HepG2 (cell line): Measurements from ENCODE around the gene BPIFB6. TPM values are rescaled to one million over a fixed set of nuclear protein-coding genes. Genes with fewer than 3 reads are reported as not detected.
A peak's percentile ranks its signal among the peaks of the same experiment; 100 is the strongest.

ENCODE experiments used
- ARNT ChIP-seq: fragments of 450-650 bp; IDR thresholded peaks from 2 replicates; pipeline ENCODE4 v1.6.1; 2017
- BRD4 ChIP-seq: sonication (generic); formaldehyde crosslinking; IDR thresholded peaks from 2 replicates; pipeline ENCODE4 v1.4.0; 2020; ENCODE audit warnings: missing genetic modification reagents
- CERS6 ChIP-seq: sonication (generic); formaldehyde crosslinking; IDR thresholded peaks from 2 replicates; pipeline ENCODE4 v1.5.0; 2020; ENCODE audit warnings: missing genetic modification reagents
- ETV5 ChIP-seq: IDR thresholded peaks from 2 replicates; pipeline ENCODE4 v1.6.1; 2018; ENCODE audit warnings: missing biosample characterization, missing genetic modification reagents, inconsistent platforms, borderline replicate concordance
- FOXC1 ChIP-seq: sonication (generic); formaldehyde crosslinking; IDR thresholded peaks from 2 replicates; pipeline ENCODE4 v1.8.0; 2022; ENCODE audit warnings: mild to moderate bottlenecking, missing genetic modification reagents, borderline replicate concordance
- KDM4B ChIP-seq: sonication (generic); formaldehyde crosslinking; IDR thresholded peaks from 2 replicates; pipeline ENCODE4 v1.4.0; 2020; ENCODE audit warnings: missing genetic modification reagents
- KLF11 ChIP-seq: IDR thresholded peaks from 2 replicates; pipeline ENCODE4 v1.6.1; 2016; ENCODE audit warnings: missing compliant biosample characterization
- KLF12 ChIP-seq: sonication (generic); formaldehyde crosslinking; IDR thresholded peaks from 2 replicates; pipeline ENCODE4 v1.4.0; 2020; ENCODE audit warnings: missing genetic modification reagents, borderline replicate concordance
- KMT2B ChIP-seq: IDR thresholded peaks from 2 replicates; pipeline ENCODE4 v1.6.1; 2016; ENCODE audit warnings: missing genetic modification reagents, missing compliant biosample characterization
- MLLT10 ChIP-seq: sonication (generic); formaldehyde crosslinking; IDR thresholded peaks from 2 replicates; pipeline ENCODE4 v1.4.0; 2020; ENCODE audit warnings: missing genetic modification reagents
- PBX2 ChIP-seq: IDR thresholded peaks from 2 replicates; pipeline ENCODE4 v1.6.1; 2016; ENCODE audit warnings: control low read depth
- TP53 ChIP-seq: sonication (generic); formaldehyde crosslinking; conservative IDR thresholded peaks from 2 replicates; pipeline ENCODE4 v1.4.0; 2020; ENCODE audit warnings: missing genetic modification reagents
- XBP1 ChIP-seq: sonication (generic); formaldehyde crosslinking; IDR thresholded peaks from 2 replicates; pipeline ENCODE4 v1.5.0; 2020; ENCODE audit warnings: missing genetic modification reagents
- YY1 ChIP-seq: IDR thresholded peaks from 2 replicates; pipeline ENCODE4 v1.6.1; 2011; ENCODE audit warnings: low read length, low read depth, moderate library complexity, mild to moderate bottlenecking; ENCODE audit not compliant: insufficient read depth, insufficient replicate concordance
- ZMYM2 ChIP-seq: sonication (generic); formaldehyde crosslinking; IDR thresholded peaks from 2 replicates; pipeline ENCODE4 v1.8.0; 2022; ENCODE audit warnings: mild to moderate bottlenecking, missing genetic modification reagents
- ZNF121 ChIP-seq: sonication (generic); formaldehyde crosslinking; IDR thresholded peaks from 2 replicates; pipeline ENCODE4 v1.5.0; 2020; ENCODE audit warnings: mild to moderate bottlenecking, missing genetic modification reagents
- ZNF317 ChIP-seq: sonication (generic); formaldehyde crosslinking; IDR thresholded peaks from 2 replicates; pipeline ENCODE4 v1.5.0; 2020; ENCODE audit warnings: mild to moderate bottlenecking, missing genetic modification reagents
- ZNF367 ChIP-seq: sonication (generic); formaldehyde crosslinking; IDR thresholded peaks from 2 replicates; pipeline ENCODE4 v1.4.0; 2020; ENCODE audit warnings: missing genetic modification reagents, borderline replicate concordance
- ZNF546 ChIP-seq: sonication (generic); formaldehyde crosslinking; conservative IDR thresholded peaks from 2 replicates; pipeline ENCODE4 v1.8.1; 2023; ENCODE audit warnings: mild to moderate bottlenecking, missing genetic modification reagents
- ZNF841 ChIP-seq: sonication (generic); formaldehyde crosslinking; IDR thresholded peaks from 2 replicates; pipeline ENCODE4 v1.8.1; 2023; ENCODE audit warnings: missing genetic modification reagents, borderline replicate concordance
- ZSCAN31 ChIP-seq: sonication (generic); formaldehyde crosslinking; IDR thresholded peaks from 2 replicates; pipeline ENCODE4 v1.5.0; 2020; ENCODE audit warnings: low read depth, mild to moderate bottlenecking, missing genetic modification reagents
- polyA plus RNA-seq, 8 experiments: library from polyadenylated mRNA; depleted of rRNA in 3 of 8; stranded (reverse) in 7 of 8; unstranded in 1 of 8; fragments of >200 nt; fragmentation: Illumina TruSeq in 4 of 8; extraction: Trizol in 4 of 8; gene quantifications; 2 replicates each; pipeline versions ENCODE4 v1.2.1 to v1.2.3, GENCODE V29; 2011 to 2016; ENCODE audit warnings: low read depth in 4 of 8, missing spikeins in 1 of 8, mixed read lengths in 1 of 8; ENCODE audit not compliant: insufficient read depth in 1 of 8
- total RNA-seq, 5 experiments: library from RNA; depleted of rRNA; stranded (reverse); fragments of >200 nt; fragmentation: Illumina TruSeq; extraction: Trizol; gene quantifications; 2 replicates each; pipeline ENCODE4 v1.2.3, GENCODE V29; 2016; ENCODE audit warnings: low read depth in 1 of 5
- TF ChIP-seq, protein P1 (sequence below): sonication (generic); formaldehyde crosslinking; IDR thresholded peaks from 2 replicates; pipeline ENCODE4 v1.4.0; 2020; ENCODE audit warnings: missing genetic modification reagents, mild to moderate bottlenecking, borderline replicate concordance
- TF ChIP-seq, protein P2 (sequence below): sonication (generic); formaldehyde crosslinking; IDR thresholded peaks from 2 replicates; pipeline ENCODE4 v1.4.0; 2020; ENCODE audit warnings: mild to moderate bottlenecking, missing genetic modification reagents, borderline replicate concordance

Gene BPIFB6
- total and polyA plus RNA-seq, 2 of the 13 experiments (the other 11 are each of a cell fraction or from before 2014, with no cell fraction given): 0.13 to 1.7 TPM

DNA sequence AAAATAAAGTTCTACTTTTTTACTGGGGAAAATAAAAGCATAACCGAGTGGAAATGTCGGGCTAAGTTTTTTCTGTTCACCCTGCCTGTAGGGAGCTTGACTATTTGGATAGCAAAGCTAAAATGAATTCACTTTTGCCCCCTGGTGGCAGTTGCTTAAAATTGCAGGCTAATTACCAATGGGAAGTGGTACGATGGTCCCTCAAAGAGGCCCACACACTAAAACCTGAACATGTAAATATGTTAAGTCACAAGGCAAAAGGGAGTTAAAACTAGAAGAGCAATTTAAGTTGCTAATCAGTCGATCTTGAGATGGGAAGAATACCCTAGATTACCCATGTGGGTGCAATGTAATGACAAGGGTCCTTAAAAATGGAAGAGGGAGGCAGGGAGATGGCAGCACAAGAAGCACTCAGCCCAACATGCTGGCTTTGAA is 26.3 kb upstream of the BPIFB6 start (continued):
- TF ChIP-seq, protein P1, sequence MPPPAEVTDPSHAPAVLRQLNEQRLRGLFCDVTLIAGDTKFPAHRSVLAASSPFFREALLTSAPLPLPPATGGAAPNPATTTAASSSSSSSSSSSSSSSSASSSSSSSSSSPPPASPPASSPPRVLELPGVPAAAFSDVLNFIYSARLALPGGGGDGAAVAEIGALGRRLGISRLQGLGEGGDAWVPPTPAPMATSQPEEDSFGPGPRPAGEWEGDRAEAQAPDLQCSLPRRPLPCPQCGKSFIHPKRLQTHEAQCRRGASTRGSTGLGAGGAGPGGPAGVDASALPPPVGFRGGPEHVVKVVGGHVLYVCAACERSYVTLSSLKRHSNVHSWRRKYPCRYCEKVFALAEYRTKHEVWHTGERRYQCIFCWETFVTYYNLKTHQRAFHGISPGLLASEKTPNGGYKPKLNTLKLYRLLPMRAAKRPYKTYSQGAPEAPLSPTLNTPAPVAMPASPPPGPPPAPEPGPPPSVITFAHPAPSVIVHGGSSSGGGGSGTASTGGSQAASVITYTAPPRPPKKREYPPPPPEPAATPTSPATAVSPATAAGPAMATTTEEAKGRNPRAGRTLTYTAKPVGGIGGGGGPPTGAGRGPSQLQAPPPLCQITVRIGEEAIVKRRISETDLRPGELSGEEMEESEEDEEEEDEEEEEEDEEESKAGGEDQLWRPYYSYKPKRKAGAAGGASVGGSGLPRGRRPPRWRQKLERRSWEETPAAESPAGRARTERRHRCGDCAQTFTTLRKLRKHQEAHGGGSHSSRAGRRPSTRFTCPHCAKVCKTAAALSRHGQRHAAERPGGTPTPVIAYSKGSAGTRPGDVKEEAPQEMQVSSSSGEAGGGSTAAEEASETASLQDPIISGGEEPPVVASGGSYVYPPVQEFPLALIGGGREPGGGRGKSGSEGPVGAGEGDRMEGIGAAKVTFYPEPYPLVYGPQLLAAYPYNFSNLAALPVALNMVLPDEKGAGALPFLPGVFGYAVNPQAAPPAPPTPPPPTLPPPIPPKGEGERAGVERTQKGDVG (CRISPR knock-in tag): no peak
- TF ChIP-seq ZSCAN31 (CRISPR knock-in tag) (no peak), ZNF546 (CRISPR knock-in tag) (no peak), CERS6 (CRISPR knock-in tag) (peak; percentile 31; the same call in 1 of the 2 replicates), ZNF841 (no peak), ZNF367 (CRISPR knock-in tag) (no peak), ETV5 (CRISPR knock-in tag) (peak; percentile 20; the same call in 1 of the 2 replicates), KLF11 (CRISPR knock-in tag) (no peak), KMT2B (no peak), BRD4 (CRISPR knock-in tag) (0 out of 2 replicates have a peak, but pooled peaks have one; percentile 41), YY1 (no peak), XBP1 (CRISPR knock-in tag) (no peak), ZNF121 (CRISPR knock-in tag) (no peak), TP53 (no peak), KDM4B (0 out of 2 replicates have a peak, but pooled peaks have one; percentile 41), PBX2 (CRISPR knock-in tag) (no peak), FOXC1 (CRISPR knock-in tag) (no peak), MLLT10 (no peak), ZNF317 (peak; percentile 34; the same call in 1 of the 2 replicates), ZMYM2 (CRISPR knock-in tag) (0 out of 2 replicates have a peak, but pooled peaks have one; percentile 22), ARNT (no peak), KLF12 (CRISPR knock-in tag) (no peak)
- TF ChIP-seq, protein P2, sequence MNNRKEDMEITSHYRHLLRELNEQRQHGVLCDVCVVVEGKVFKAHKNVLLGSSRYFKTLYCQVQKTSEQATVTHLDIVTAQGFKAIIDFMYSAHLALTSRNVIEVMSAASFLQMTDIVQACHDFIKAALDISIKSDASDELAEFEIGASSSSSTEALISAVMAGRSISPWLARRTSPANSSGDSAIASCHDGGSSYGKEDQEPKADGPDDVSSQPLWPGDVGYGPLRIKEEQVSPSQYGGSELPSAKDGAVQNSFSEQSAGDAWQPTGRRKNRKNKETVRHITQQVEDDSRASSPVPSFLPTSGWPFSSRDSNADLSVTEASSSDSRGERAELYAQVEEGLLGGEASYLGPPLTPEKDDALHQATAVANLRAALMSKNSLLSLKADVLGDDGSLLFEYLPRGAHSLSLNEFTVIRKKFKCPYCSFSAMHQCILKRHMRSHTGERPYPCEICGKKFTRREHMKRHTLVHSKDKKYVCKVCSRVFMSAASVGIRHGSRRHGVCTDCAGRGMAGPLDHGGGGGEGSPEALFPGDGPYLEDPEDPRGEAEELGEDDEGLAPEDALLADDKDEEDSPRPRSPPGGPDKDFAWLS: 0 out of 2 replicates have a peak, but pooled peaks have one; percentile 20
